OCI-LY7 (cell line): ENCODE results near the gene LARGE1. TPM values are rescaled to one million over a fixed set of nuclear protein-coding genes. Genes with fewer than 3 reads are reported as not detected.

Source experiments
- BruUV-seq: library from RNA; stranded (reverse); fragments of 400-500 nt; replicated peaks from 2 replicates; lab custom pipeline; 2021; lab: Mats Ljungman, UMichigan
- CTCF ChIA-PET: fragments of 300-600 bp; sonication (Branson Sonifier 250); formaldehyde crosslinking; loops from one replicate; lab custom pipeline; 2022; ENCODE audit warnings: antibody characterized with exemption; ENCODE audit not compliant: unreplicated experiment; lab: Charles Lee
- POLR2A ChIA-PET: fragments of 300-600 bp; sonication (Branson Sonifier 250); formaldehyde crosslinking; loops from one replicate; lab custom pipeline; 2022; ENCODE audit warnings: antibody characterized with exemption; lab: Charles Lee
- DNase-seq: peaks from one replicate; pipeline ENCODE4 v3.0.0-alpha.2; 2015; ENCODE audit warnings: low spot score
- H2AFZ ChIP-seq: fragments of 200-600 bp; sonication (generic), shearing (Covaris generic); 2 replicates; pipeline ENCODE4 v1.6.1; 2014; ENCODE audit warnings: mild to moderate bottlenecking, antibody characterized with exemption, low read length, moderate library complexity
- H3K27ac ChIP-seq: fragments of 200-600 bp; sonication (generic); 2 replicates; pipeline ENCODE4 v1.5.1; 2014; ENCODE audit warnings: mixed run types, low read depth, mild to moderate bottlenecking, moderate library complexity, low read length, inconsistent platforms; ENCODE audit not compliant: poor library complexity, severe bottlenecking
- H3K36me3 ChIP-seq: fragments of 200-600 bp; sonication (generic); 2 replicates; pipeline ENCODE4 v1.6.1; 2014; ENCODE audit warnings: mild to moderate bottlenecking, antibody characterized with exemption, low read length, moderate library complexity, mixed read lengths; ENCODE audit not compliant: insufficient read depth
- H3K4me1 ChIP-seq: fragments of 200-600 bp; sonication (generic); 2 replicates; pipeline ENCODE4 v1.5.1; 2014; ENCODE audit warnings: mild to moderate bottlenecking, low read length; ENCODE audit not compliant: insufficient read depth, poor library complexity, severe bottlenecking
- H3K4me2 ChIP-seq: fragments of 200-600 bp; sonication (generic); 2 replicates; pipeline ENCODE4 v1.6.1; 2014; ENCODE audit warnings: mild to moderate bottlenecking, low read length
- H3K4me3 ChIP-seq: fragments of 200-600 bp; sonication (generic); 2 replicates; pipeline ENCODE4 v1.5.1; 2014; ENCODE audit warnings: mild to moderate bottlenecking, low read depth, low read length; ENCODE audit not compliant: poor library complexity, severe bottlenecking
- H3K79me2 ChIP-seq: fragments of 200-600 bp; sonication (generic); 2 replicates; pipeline ENCODE4 v1.6.1; 2016; ENCODE audit warnings: low read depth, mild to moderate bottlenecking, low read length, moderate library complexity, mixed read lengths; ENCODE audit not compliant: insufficient read depth
- H3K9me2 ChIP-seq: fragments of 200-600 bp; sonication (generic); 2 replicates; pipeline ENCODE4 v1.6.1; 2016; ENCODE audit warnings: mild to moderate bottlenecking, low read length, mixed read lengths; ENCODE audit not compliant: insufficient read depth
- H3K9me3 ChIP-seq: fragments of 200-600 bp; sonication (generic); 2 replicates; pipeline ENCODE4 v1.6.1; 2014; ENCODE audit warnings: mild to moderate bottlenecking, mixed run types, low read length, mixed read lengths
- H4K20me1 ChIP-seq: fragments of 200-600 bp; sonication (generic); 2 replicates; pipeline ENCODE4 v1.6.1; 2014; ENCODE audit warnings: mild to moderate bottlenecking, antibody characterized with exemption, low read length, moderate library complexity, mixed read lengths; ENCODE audit not compliant: insufficient read depth
- CTCF ChIP-seq: fragments of 200-600 bp; sonication (generic); conservative IDR thresholded peaks from 2 replicates; pipeline ENCODE4 v1.5.1; 2014; ENCODE audit warnings: mild to moderate bottlenecking, antibody characterized with exemption, low read length, moderate library complexity, mixed read lengths
- EZH2phosphoT487 ChIP-seq: fragments of 200-600 bp; sonication (generic); IDR thresholded peaks from 2 replicates; pipeline ENCODE4 v1.6.1; 2018; ENCODE audit warnings: low read depth, borderline replicate concordance, mild to moderate bottlenecking, mixed run types, antibody characterized with exemption, low read length, moderate library complexity, mixed read lengths
- intact Hi-C: fragments of 100-400 bp; cut with micrococcal nuclease; formaldehyde crosslinking; loops from one replicate; pipeline ENCODE4 v1.10.0; 2022; ENCODE audit not compliant: unreplicated experiment
- total RNA-seq, 2 experiments: library from RNA; depleted of rRNA in 1 of 2; stranded (reverse); fragments of >200 nt in 1 of 2; shearing (Covaris generic) in 1 of 2; gene quantifications; 2 replicates each; pipeline ENCODE4 v1.2.3, GENCODE V29; 2014 to 2022

Gene LARGE1
- total RNA-seq, 2 experiments from 2014 or later: 31.5 to 31.9 TPM

GRCh38 chr22:33659448-33659847, 260.8 kb downstream of the LARGE1 start:
- POLR2A ChIA-PET: no interaction called here

GRCh38 chr22:33658775-33659174, 261.5 kb downstream of the LARGE1 start:
- no TSS peak for BruUV-seq
- Histone ChIP-seq H3K9me2 (no peaks in the 10 kb centered on the region), H3K79me2 (no peaks in the 10 kb centered on the region), H3K9me3 (no peaks in the 10 kb centered on the region), H3K4me2 (no peak overlapping the region), H3K27ac (no peak overlapping the region), H4K20me1 (no peaks in the 10 kb centered on the region), H3K4me3 (no peak overlapping the region), H3K4me1 (no peaks in the 10 kb centered on the region), H2AFZ (no peak overlapping the region), H3K36me3 (no peaks in the 10 kb centered on the region)
- CTCF ChIA-PET: no interaction called here
- intact Hi-C loops: no loop called here
- DNase-seq: no peak
- TF ChIP-seq CTCF: no peak
- TF ChIP-seq EZH2phosphoT487: no peak
- POLR2A ChIA-PET: no interaction called here

More at GRCh38 chr22:33659448-33659847, 260.8 kb downstream of the LARGE1 start:
- Histone ChIP-seq H3K4me3 (no peak overlapping the region), H4K20me1 (no peaks in the 10 kb centered on the region), H3K4me2 (no peak overlapping the region), H3K36me3 (no peaks in the 10 kb centered on the region), H3K4me1 (no peaks in the 10 kb centered on the region), H3K79me2 (no peaks in the 10 kb centered on the region), H2AFZ (no peak overlapping the region), H3K9me2 (no peaks in the 10 kb centered on the region), H3K27ac (no peak overlapping the region), H3K9me3 (no peaks in the 10 kb centered on the region)
- TF ChIP-seq EZH2phosphoT487 (no peak), CTCF (no peak)
- DNase-seq: no peak
- CTCF ChIA-PET: no interaction called here
- intact Hi-C loops: no loop called here
- no TSS peak for BruUV-seq

GRCh38 chr22:33657670-33658069, 262.6 kb downstream of the LARGE1 start:
- intact Hi-C loops: no loop called here
- H3K4me2 ChIP-seq: no peak overlapping the region
- H3K9me3 ChIP-seq: no peaks in the 10 kb centered on the region
- no peaks in the 10 kb centered on the region for H4K20me1 ChIP-seq
- POLR2A ChIA-PET: no interaction called here
- no peaks in the 10 kb centered on the region for H3K9me2 ChIP-seq
- no TSS peak for BruUV-seq
- H3K79me2 ChIP-seq: no peaks in the 10 kb centered on the region
- no peak overlapping the region for H3K27ac ChIP-seq
- H2AFZ ChIP-seq: no peak overlapping the region
- TF ChIP-seq EZH2phosphoT487 (no peak), CTCF (no peak)
- CTCF ChIA-PET: no interaction called here
- H3K4me3 ChIP-seq: no peak overlapping the region
- H3K36me3 ChIP-seq: no peaks in the 10 kb centered on the region
- H3K4me1 ChIP-seq: no peaks in the 10 kb centered on the region
- DNase-seq: no peak
